Activated naive CD8-positive, alpha-beta T cell treated with anti-CD3 and anti-CD28 coated beads, Interleukin-2, amount 10 ng/mL, durations not matched to agents 7 days and 5 days (primary cell): ENCODE measurements around the gene ANKS1A. TPM values are rescaled to one million over a fixed set of nuclear protein-coding genes. Genes with fewer than 3 reads are reported as not detected.

ENCODE experiments used
- ATAC-seq: fragments of 150-1000 bp; cut with Tn5 transposase; one replicate; pipeline ENCODE4 v1.10.0; 2021; ENCODE audit warnings: low read depth, moderate library complexity
- POLR2A ChIA-PET: fragments of 350-600 bp; sonication (Branson Sonifier 250); formaldehyde crosslinking; loops from one replicate; lab custom pipeline; 2021; ENCODE audit warnings: antibody characterized with exemption; lab: Charles Lee
- DNase-seq: peaks from one replicate; pipeline ENCODE4 v3.0.0; 2021
- H3K27ac Mint-ChIP-seq: one replicate; pipeline ENCODE4 v1.8.0; 2022; ENCODE audit warnings: mild to moderate bottlenecking, mixed read lengths
- H3K27me3 Mint-ChIP-seq: one replicate; pipeline ENCODE4 v1.8.0; 2022; ENCODE audit warnings: mild to moderate bottlenecking, moderate library complexity, mixed read lengths
- H3K36me3 Mint-ChIP-seq: one replicate; pipeline ENCODE4 v1.8.0; 2021; ENCODE audit warnings: mild to moderate bottlenecking, mixed read lengths
- H3K4me1 Mint-ChIP-seq: one replicate; pipeline ENCODE4 v1.8.0; 2021; ENCODE audit warnings: mixed read lengths
- H3K4me3 Mint-ChIP-seq: one replicate; pipeline ENCODE4 v1.8.0; 2022; ENCODE audit warnings: mild to moderate bottlenecking, moderate library complexity, mixed read lengths
- H3K9me3 Mint-ChIP-seq: one replicate; pipeline ENCODE4 v1.8.0; 2021; ENCODE audit warnings: mixed read lengths
- total RNA-seq, 2 experiments: library from RNA; stranded (reverse); gene quantifications; one replicate each; pipeline ENCODE4 v1.2.3, GENCODE V29; 2021

The ANKS1A gene
- total RNA-seq, 2 experiments from 2014 or later, result 8.1 to 9.3 TPM

DNA sequence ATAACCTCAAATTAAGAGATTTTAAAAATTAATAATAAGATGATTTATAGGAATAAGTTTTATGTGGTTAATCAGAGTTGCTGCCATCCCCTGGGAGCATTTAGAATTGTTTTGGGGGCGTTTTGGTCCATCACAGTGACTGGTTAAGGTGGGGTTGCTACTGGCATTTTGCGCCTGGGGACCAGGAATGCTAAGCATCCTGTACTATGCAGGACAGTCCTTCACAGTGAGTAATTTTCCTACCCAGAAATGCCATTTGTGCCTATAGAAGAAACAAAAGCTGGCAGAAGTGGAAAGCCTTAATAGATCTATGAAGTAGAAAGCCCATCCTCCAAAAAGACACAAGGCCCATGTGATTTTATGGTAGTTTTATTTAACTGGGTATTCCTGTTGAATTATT lies 118.0 kb downstream of the ANKS1A start:
- Mint-ChIP-seq H3K4me1 (peaks cover 3% of the 10 kb centered on the region), H3K9me3 (no peaks in the 10 kb centered on the region), H3K27me3 (no peaks in the 10 kb centered on the region), H3K4me3 (no peak overlapping the region), H3K27ac (no peak overlapping the region), H3K36me3 (no peaks in the 10 kb centered on the region)
- ATAC-seq, result no peak
- no peak for DNase-seq
- POLR2A ChIA-PET, result no interaction called here

- Mint-ChIP-seq H3K4me3 (no peak overlapping the region), H3K27me3 (no peaks in the 10 kb centered on the region), H3K36me3 (no peaks in the 10 kb centered on the region), H3K27ac (no peak overlapping the region), H3K9me3 (no peaks in the 10 kb centered on the region), H3K4me1 (peaks cover 3% of the 10 kb centered on the region)
- ATAC-seq (no peak), DNase-seq (no peak)
- POLR2A ChIA-PET, result no interaction called here
These were observed 119.8 kb downstream of the ANKS1A start for GRCh38 chr6:35008858-35009257.

DNA sequence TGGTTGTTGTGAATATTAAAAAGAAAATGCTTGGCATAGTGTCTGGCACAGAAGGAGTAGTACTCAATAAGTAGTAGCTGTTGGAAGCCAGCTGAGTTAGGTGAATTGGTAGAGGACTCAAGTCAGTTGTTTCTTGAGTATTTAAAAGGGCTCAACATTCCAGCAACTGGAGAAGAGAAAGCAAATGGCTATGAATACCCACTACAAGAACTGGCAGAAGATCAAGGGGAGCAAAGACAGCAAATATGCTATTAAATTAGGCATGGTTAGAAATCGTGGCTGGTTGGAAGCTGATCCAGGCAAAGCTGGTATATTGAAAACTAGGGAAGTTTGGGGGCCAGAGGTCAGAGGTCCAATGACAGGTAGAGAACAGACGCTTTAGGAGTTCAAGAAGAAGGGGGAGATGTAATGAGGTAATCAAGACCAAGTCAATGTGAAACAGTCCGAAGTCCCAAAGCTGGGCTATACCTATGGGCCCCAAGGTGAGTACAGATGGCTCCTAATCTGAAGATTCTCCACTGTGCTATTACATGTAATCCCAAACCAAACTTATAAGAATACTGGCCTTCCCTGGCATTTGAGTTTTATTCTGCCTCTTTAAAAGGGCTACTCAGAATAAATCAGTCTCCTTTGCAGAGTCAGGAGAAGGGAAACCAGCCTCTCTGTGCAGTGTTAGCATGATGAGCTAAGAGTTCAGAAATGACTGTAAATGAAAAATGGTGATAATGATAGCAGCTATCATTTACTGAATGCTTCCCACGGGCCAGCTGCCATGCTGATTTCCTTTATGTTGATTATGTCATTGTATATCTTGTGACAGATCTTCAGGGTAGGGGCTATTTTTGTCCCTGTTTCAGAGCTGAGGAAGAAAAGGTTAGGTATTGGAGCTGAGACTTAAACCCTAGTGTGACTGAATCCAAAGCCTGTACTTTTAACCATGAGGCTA lies 122.3 kb downstream of the ANKS1A start:
- Mint-ChIP-seq H3K27me3 (no peaks in the 10 kb centered on the region), H3K9me3 (no peaks in the 10 kb centered on the region), H3K4me3 (no peak overlapping the region), H3K36me3 (no peaks in the 10 kb centered on the region), H3K4me1 (peaks cover 3% of the 10 kb centered on the region), H3K27ac (no peak overlapping the region)
- peak; percentile 36 for ATAC-seq
- POLR2A ChIA-PET, result no interaction called here
- DNase-seq, result no peak

GRCh38 chr6:35013701-35014100 lies 124.6 kb downstream of the ANKS1A start:
- DNase-seq, result no peak
- Mint-ChIP-seq H3K36me3 (no peaks in the 10 kb centered on the region), H3K4me1 (peaks cover 3% of the 10 kb centered on the region)

GRCh38 chr6:35014341-35014740 lies 125.3 kb downstream of the ANKS1A start:
- H3K4me1 Mint-ChIP-seq, result peaks cover 3% of the 10 kb centered on the region
- H3K36me3 Mint-ChIP-seq, result no peaks in the 10 kb centered on the region
- POLR2A ChIA-PET, result no interaction called here
- no peaks in the 10 kb centered on the region for H3K9me3 Mint-ChIP-seq
- H3K4me3 Mint-ChIP-seq, result no peak overlapping the region
- no peaks in the 10 kb centered on the region for H3K27me3 Mint-ChIP-seq
- ATAC-seq (no peak), DNase-seq (no peak)
- H3K27ac Mint-ChIP-seq, result no peak overlapping the region

More at GRCh38 chr6:35013701-35014100, 124.6 kb downstream of the ANKS1A start:
- Mint-ChIP-seq H3K27me3 (no peaks in the 10 kb centered on the region), H3K9me3 (no peaks in the 10 kb centered on the region), H3K4me3 (no peak overlapping the region), H3K27ac (no peak overlapping the region)
- ATAC-seq, result no peak
- POLR2A ChIA-PET, result no interaction called here

DNA sequence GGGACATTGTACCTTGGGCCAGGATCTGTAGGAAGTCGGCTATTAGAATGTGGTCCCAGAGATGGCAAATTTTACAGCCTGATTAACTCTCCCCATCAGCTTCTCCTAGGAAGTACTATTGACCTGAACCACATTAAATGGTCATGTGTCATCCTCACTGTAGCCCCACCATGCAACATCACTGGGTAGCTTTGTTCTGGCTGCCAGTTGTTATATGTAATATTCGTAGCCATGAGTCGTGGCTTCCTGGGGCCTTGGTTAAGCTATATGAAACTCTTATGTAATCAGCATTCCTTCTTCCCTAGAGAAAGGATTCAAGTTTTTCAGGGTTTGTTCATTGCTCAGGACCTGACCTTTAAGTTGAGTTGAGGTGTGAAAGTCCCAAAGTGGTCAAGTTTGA lies 125.7 kb downstream of the ANKS1A start:
- Mint-ChIP-seq H3K4me3 (no peak overlapping the region), H3K27me3 (no peaks in the 10 kb centered on the region), H3K4me1 (peaks cover 3% of the 10 kb centered on the region), H3K9me3 (no peaks in the 10 kb centered on the region), H3K27ac (no peak overlapping the region), H3K36me3 (no peaks in the 10 kb centered on the region)
- ATAC-seq (no peak), DNase-seq (no peak)
- POLR2A ChIA-PET, result no interaction called here

DNA sequence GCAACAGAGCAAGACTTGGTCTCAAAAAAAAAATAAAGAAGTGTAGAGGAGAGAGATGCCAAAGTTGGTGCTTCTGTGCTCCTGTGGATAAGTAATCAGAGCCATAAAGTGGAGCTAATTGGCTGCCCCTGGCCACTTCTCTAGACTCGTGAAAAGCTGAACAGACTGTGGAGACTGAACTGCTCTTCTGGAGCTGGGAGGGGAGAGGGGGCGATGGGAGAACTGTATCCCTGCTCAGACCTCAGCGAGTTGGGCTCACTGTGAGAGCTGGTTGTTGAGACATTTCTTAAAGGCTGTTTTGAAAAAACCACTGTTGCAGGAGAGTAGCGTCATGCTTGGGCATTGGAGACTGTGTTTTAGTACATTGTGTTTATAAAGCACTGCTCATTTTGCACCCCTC lies 126.4 kb downstream of the ANKS1A start:
- no peak for DNase-seq
- no peaks in the 10 kb centered on the region for H3K27me3 Mint-ChIP-seq
- no peak overlapping the region for H3K27ac Mint-ChIP-seq
- no peak for ATAC-seq
- POLR2A ChIA-PET, result no interaction called here
- H3K4me3 Mint-ChIP-seq, result no peak overlapping the region
- peaks cover 3% of the 10 kb centered on the region for H3K4me1 Mint-ChIP-seq
- no peaks in the 10 kb centered on the region for H3K9me3 Mint-ChIP-seq
- no peaks in the 10 kb centered on the region for H3K36me3 Mint-ChIP-seq

DNA sequence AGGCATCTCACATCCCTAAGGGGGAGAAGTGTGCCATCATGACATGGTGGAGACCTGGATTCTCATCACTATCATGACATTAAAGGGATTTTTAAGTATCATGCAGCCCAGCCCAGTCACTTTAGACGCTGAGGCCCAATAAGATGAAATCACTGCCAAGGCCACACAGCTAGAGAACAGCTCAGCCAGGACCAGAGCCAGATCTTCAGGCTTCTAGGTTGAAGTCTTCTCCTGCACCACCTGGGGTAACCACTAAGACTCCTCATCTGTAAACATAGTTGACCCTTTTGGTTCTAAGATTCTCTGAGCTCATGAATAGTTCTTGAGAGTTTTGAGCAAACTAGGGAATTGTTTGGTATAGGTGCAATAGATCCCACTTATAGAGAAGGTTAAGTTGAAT lies 126.9 kb downstream of the ANKS1A start:
- no peak overlapping the region for H3K4me3 Mint-ChIP-seq
- ATAC-seq (no peak), DNase-seq (no peak)
- no peak overlapping the region for H3K27ac Mint-ChIP-seq
- no peaks in the 10 kb centered on the region for H3K9me3 Mint-ChIP-seq
- POLR2A ChIA-PET, result no interaction called here
- no peaks in the 10 kb centered on the region for H3K36me3 Mint-ChIP-seq
- no peaks in the 10 kb centered on the region for H3K27me3 Mint-ChIP-seq
- peaks cover 3% of the 10 kb centered on the region for H3K4me1 Mint-ChIP-seq

GRCh38 chr6:35016502-35017321 lies 127.7 kb downstream of the ANKS1A start:
- POLR2A ChIA-PET, result no interaction called here
- Mint-ChIP-seq H3K27me3 (no peaks in the 10 kb centered on the region), H3K27ac (no peak overlapping the region), H3K36me3 (no peaks in the 10 kb centered on the region), H3K4me1 (peaks cover 1% of the 10 kb centered on the region), H3K9me3 (no peaks in the 10 kb centered on the region), H3K4me3 (no peak overlapping the region)
- ATAC-seq, result no peak
- DNase-seq, result no peak

DNA sequence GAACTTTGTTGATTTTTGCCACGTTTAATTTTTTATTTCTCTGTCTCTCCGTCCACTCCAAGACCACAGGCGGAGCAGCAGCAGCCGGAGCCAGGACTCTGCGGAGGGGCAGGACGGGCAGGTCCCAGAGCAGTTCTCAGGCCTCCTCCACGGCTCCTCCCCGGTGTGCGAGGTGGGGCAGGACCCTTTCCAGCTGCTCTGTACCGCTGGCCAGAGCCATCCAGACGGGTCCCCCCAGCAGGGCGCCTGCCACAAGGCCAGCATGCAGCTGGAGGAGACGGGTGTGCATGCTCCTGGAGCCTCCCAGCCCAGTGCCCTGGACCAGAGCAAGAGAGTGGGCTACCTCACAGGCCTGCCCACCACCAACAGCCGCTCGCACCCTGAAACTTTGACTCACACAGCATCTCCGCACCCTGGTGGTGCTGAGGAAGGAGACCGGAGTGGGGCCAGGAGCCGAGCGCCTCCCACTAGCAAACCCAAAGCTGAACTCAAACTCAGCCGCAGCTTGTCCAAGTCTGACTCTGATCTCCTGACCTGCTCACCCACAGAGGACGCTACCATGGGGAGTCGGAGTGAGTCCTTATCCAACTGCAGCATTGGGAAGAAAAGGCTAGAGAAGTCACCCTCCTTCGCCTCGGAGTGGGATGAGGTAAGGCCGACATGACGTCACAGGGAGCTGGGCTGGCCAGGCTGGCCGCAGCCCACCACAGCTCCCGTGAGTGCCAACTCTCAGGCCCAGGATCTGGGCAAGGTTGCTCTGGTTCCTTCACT lies 128.5 kb downstream of the ANKS1A start:
- DNase-seq, result no peak

GRCh38 chr6:35018182-35018519 lies 129.1 kb downstream of the ANKS1A start:
- DNase-seq, result no peak
- no peak overlapping the region for H3K27ac Mint-ChIP-seq
- POLR2A ChIA-PET, result no interaction called here
- no peaks in the 10 kb centered on the region for H3K36me3 Mint-ChIP-seq
- ATAC-seq, result no peak
- no peaks in the 10 kb centered on the region for H3K4me1 Mint-ChIP-seq
- H3K27me3 Mint-ChIP-seq, result no peaks in the 10 kb centered on the region
- H3K9me3 Mint-ChIP-seq, result no peaks in the 10 kb centered on the region
- no peak overlapping the region for H3K4me3 Mint-ChIP-seq

More for the DNA sequence above, 128.5 kb downstream of the ANKS1A start:
- H3K36me3 Mint-ChIP-seq, result no peaks in the 10 kb centered on the region
- H3K27me3 Mint-ChIP-seq, result no peaks in the 10 kb centered on the region
- ATAC-seq, result no peak
- no peaks in the 10 kb centered on the region for H3K9me3 Mint-ChIP-seq
- POLR2A ChIA-PET, result no interaction called here
- H3K4me3 Mint-ChIP-seq, result no peak overlapping the region
- H3K27ac Mint-ChIP-seq, result no peak overlapping the region
- no peaks in the 10 kb centered on the region for H3K4me1 Mint-ChIP-seq

GRCh38 chr6:35018746-35019145 lies 129.7 kb downstream of the ANKS1A start:
- DNase-seq, result no peak
- no peak overlapping the region for H3K4me3 Mint-ChIP-seq
- no peaks in the 10 kb centered on the region for H3K9me3 Mint-ChIP-seq
- POLR2A ChIA-PET, result no interaction called here
- ATAC-seq, result no peak
- H3K4me1 Mint-ChIP-seq, result no peaks in the 10 kb centered on the region
- H3K36me3 Mint-ChIP-seq, result no peaks in the 10 kb centered on the region
- no peaks in the 10 kb centered on the region for H3K27me3 Mint-ChIP-seq
- no peak overlapping the region for H3K27ac Mint-ChIP-seq

DNA sequence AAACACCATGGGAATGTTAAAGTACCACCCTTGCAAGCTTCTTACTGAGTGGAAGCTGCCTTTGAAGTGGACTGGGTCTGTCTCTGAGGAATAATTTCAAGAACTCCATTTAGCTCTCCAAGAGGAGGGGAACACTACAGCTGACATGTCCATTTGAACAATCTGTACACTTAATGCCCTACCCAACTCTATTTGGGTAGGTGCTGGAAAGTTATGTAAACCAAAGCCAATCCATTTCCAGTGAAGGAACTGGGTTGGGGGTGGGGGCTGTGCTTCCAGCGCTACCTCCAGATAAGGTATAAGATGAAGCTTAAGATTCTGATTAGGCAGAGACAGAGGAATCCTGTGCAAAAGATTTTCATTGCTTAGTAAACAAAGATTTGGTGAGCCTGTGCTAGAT lies 130.1 kb downstream of the ANKS1A start:
- H3K9me3 Mint-ChIP-seq, result no peaks in the 10 kb centered on the region
- POLR2A ChIA-PET, result no interaction called here
- ATAC-seq (no peak), DNase-seq (no peak)
- H3K4me1 Mint-ChIP-seq, result no peaks in the 10 kb centered on the region
- no peak overlapping the region for H3K4me3 Mint-ChIP-seq
- no peak overlapping the region for H3K27ac Mint-ChIP-seq
- no peaks in the 10 kb centered on the region for H3K27me3 Mint-ChIP-seq
- H3K36me3 Mint-ChIP-seq, result no peaks in the 10 kb centered on the region
